SK-N-SH treated with all-trans-retinoic acid at 6 μM for 48 hours (cell line): ENCODE results near the gene SRGAP2C.
"Not testable (repeated sequence)": the region's sequence is repeated elsewhere in the genome, so short reads cannot be mapped to it uniquely, and the experiment has no call there.

Experiments
- GLIS3 ChIP-seq: fragments of 250-450 bp; sonication (Bioruptor Pico); IDR thresholded peaks from 2 replicates; pipeline ENCODE4 v1.5.0; 2020; ENCODE audit warnings: mild to moderate bottlenecking, moderate library complexity
- ZNF8 ChIP-seq: fragments of 450-650 bp; formaldehyde crosslinking; IDR thresholded peaks from 2 replicates; pipeline ENCODE4 v1.5.0; 2020; ENCODE audit warnings: mild to moderate bottlenecking, moderate library complexity

- not testable (repeated sequence) for TF ChIP-seq GLIS3; ZNF8 (CRISPR knock-in tag)
Observed at GRCh38 chr1:121307759-121308158, 123.0 kb downstream of the SRGAP2C start.
